ENCODE measurements around the gene PDK1.

GRCh38 chr2:172531309-172531708 lies 24.6 kb upstream of the PDK1 start:
- no peak for TF ChIP-seq GATA2 (IDR thresholded peaks at IDR 0.05; ENCODE audit: low read depth, low read length)
- no peak for TF ChIP-seq GATA3 (IDR thresholded peaks at IDR 0.05; ENCODE audit: low read depth, low read length)

All from SH-SY5Y (cell line).